Ishikawa (cell line): ENCODE measurements around the gene CCSAP.

Source experiments
- CEBPB ChIP-seq: IDR thresholded peaks from 2 replicates; pipeline ENCODE4 v1.6.1; 2012
- CREB1 ChIP-seq: IDR thresholded peaks from 2 replicates; pipeline ENCODE4 v1.6.1; 2012; ENCODE audit warnings: low read depth
- EGR1 ChIP-seq: IDR thresholded peaks from 2 replicates; pipeline ENCODE4 v1.6.1; 2012
- EP300 ChIP-seq: IDR thresholded peaks from 2 replicates; pipeline ENCODE4 v1.6.1; 2012; ENCODE audit warnings: borderline replicate concordance
- FOXM1 ChIP-seq: IDR thresholded peaks from 2 replicates; pipeline ENCODE4 v1.6.1; 2012; ENCODE audit warnings: low read depth, borderline replicate concordance
- MAX ChIP-seq: IDR thresholded peaks from 2 replicates; pipeline ENCODE4 v1.6.1; 2012
- NFIC ChIP-seq: IDR thresholded peaks from 2 replicates; pipeline ENCODE4 v1.6.1; 2012
- RAD21 ChIP-seq: IDR thresholded peaks from 2 replicates; pipeline ENCODE4 v1.6.1; 2012; ENCODE audit warnings: low read depth
- TAF1 ChIP-seq: IDR thresholded peaks from 2 replicates; pipeline ENCODE4 v1.6.1; 2012; ENCODE audit warnings: low read depth, mild to moderate bottlenecking
- TCF12 ChIP-seq: IDR thresholded peaks from 2 replicates; pipeline ENCODE4 v1.6.1; 2012; ENCODE audit warnings: low read depth
- TEAD4 ChIP-seq: IDR thresholded peaks from 2 replicates; pipeline ENCODE4 v1.6.1; 2012
- YY1 ChIP-seq: IDR thresholded peaks from 2 replicates; pipeline ENCODE4 v1.6.1; 2012; ENCODE audit warnings: low read depth
- ZBTB7A ChIP-seq: IDR thresholded peaks from 2 replicates; pipeline ENCODE4 v1.6.1; 2012; ENCODE audit warnings: low read depth
- TF ChIP-seq, protein P1 (sequence below): IDR thresholded peaks from 2 replicates; pipeline ENCODE4 v1.6.1; 2012; ENCODE audit warnings: low read depth, mild to moderate bottlenecking
- TF ChIP-seq, protein P2 (sequence below): IDR thresholded peaks from 2 replicates; pipeline ENCODE4 v1.6.1; 2012

CCSAP gene

DNA sequence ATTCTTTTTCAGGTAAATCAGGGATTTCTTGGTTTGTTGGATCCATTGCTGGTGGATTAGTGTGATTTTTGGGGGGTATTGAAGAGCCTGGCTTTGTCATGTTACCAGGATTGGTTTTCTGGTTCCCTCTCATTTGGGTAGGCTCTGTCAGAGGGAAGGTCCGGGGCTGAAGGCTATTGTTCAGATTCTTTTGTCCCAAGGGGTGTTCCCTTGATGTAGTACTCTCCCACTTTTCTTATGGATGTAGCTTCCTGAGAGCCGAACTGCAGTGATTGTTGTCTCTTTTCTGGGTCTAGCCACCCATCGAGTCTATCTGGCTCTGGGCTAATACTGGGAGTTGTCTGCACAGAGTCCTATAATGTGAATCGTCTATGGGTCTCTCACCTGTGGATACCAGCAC lies 17.6 kb upstream of the CCSAP start:
- TF ChIP-seq, protein P1, sequence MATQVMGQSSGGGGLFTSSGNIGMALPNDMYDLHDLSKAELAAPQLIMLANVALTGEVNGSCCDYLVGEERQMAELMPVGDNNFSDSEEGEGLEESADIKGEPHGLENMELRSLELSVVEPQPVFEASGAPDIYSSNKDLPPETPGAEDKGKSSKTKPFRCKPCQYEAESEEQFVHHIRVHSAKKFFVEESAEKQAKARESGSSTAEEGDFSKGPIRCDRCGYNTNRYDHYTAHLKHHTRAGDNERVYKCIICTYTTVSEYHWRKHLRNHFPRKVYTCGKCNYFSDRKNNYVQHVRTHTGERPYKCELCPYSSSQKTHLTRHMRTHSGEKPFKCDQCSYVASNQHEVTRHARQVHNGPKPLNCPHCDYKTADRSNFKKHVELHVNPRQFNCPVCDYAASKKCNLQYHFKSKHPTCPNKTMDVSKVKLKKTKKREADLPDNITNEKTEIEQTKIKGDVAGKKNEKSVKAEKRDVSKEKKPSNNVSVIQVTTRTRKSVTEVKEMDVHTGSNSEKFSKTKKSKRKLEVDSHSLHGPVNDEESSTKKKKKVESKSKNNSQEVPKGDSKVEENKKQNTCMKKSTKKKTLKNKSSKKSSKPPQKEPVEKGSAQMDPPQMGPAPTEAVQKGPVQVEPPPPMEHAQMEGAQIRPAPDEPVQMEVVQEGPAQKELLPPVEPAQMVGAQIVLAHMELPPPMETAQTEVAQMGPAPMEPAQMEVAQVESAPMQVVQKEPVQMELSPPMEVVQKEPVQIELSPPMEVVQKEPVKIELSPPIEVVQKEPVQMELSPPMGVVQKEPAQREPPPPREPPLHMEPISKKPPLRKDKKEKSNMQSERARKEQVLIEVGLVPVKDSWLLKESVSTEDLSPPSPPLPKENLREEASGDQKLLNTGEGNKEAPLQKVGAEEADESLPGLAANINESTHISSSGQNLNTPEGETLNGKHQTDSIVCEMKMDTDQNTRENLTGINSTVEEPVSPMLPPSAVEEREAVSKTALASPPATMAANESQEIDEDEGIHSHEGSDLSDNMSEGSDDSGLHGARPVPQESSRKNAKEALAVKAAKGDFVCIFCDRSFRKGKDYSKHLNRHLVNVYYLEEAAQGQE = no peak
- no peak for TF ChIP-seq MAX
- no peak for TF ChIP-seq EP300
- no peak for TF ChIP-seq YY1
- TF ChIP-seq EGR1 = no peak
- no peak for TF ChIP-seq NFIC
- TF ChIP-seq CEBPB = no peak
- no peak for TF ChIP-seq TEAD4
- no peak for TF ChIP-seq FOXM1
- TF ChIP-seq CREB1 = no peak
- TF ChIP-seq RAD21 = no peak
- no peak for TF ChIP-seq ZBTB7A
- no peak for TF ChIP-seq TAF1
- no peak for TF ChIP-seq TCF12
- TF ChIP-seq, protein P2, sequence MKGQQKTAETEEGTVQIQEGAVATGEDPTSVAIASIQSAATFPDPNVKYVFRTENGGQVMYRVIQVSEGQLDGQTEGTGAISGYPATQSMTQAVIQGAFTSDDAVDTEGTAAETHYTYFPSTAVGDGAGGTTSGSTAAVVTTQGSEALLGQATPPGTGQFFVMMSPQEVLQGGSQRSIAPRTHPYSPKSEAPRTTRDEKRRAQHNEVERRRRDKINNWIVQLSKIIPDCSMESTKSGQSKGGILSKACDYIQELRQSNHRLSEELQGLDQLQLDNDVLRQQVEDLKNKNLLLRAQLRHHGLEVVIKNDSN = no peak

GRCh38 chr1:229355661-229356060 lies 12.8 kb upstream of the CCSAP start:
- no peak for TF ChIP-seq TAF1
- TF ChIP-seq CEBPB = no peak
- TF ChIP-seq CREB1 = no peak
- no peak for TF ChIP-seq NFIC
- TF ChIP-seq YY1 = no peak
- no peak for TF ChIP-seq MAX

GRCh38 chr1:229354226-229354625 lies 11.4 kb upstream of the CCSAP start:
- TF ChIP-seq ZBTB7A = no peak
- TF ChIP-seq, protein P2 = no peak
- TF ChIP-seq EP300 = no peak
- no peak for TF ChIP-seq TAF1
- no peak for TF ChIP-seq NFIC
- no peak for TF ChIP-seq CREB1
- no peak for TF ChIP-seq MAX
- no peak for TF ChIP-seq RAD21
- no peak for TF ChIP-seq EGR1
- no peak for TF ChIP-seq CEBPB
- TF ChIP-seq FOXM1 = no peak
- TF ChIP-seq TEAD4 = no peak
- TF ChIP-seq, protein P1 = no peak
- no peak for TF ChIP-seq YY1
- no peak for TF ChIP-seq TCF12

DNA sequence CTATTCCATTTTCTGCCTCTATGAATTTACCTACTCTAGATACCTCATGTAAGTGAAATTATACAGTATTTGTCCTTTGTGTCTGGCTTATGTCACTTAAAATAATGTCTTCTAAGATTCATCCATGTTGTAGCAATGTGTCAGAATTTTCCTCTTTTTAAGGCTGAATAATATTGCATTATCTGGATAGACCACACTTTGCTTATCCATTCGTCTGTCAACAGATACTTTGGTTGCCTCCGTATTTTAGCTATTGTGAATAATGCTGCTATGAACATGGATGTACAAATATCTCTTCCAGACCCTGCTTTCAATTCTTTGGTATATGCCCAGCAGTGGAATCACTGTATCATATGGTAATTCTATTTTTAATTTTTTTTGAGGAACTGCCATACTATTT lies 10.1 kb upstream of the CCSAP start:
- TF ChIP-seq TEAD4 (no peak), TAF1 (no peak), EP300 (no peak), NFIC (no peak), MAX (no peak), CEBPB (no peak), YY1 (no peak)
- TF ChIP-seq, protein P2 = no peak
- TF ChIP-seq, protein P1 = no peak
